ENCODE measurements around the gene ZNF775. TPM values are rescaled to one million over a fixed set of nuclear protein-coding genes. Genes with fewer than 3 reads are reported as not detected.

ZNF775 gene
- total and polyA plus RNA-seq, 2 of the 13 experiments (the other 11 are each of a cell fraction or from before 2014, with no cell fraction given), result 3.1 to 3.2 TPM

GRCh38 chr7:150335774-150336112, 43.4 kb upstream of the ZNF775 start:
- POLR2A ChIA-PET, result interaction anchor here (1.5 to 2.4 kb wide), 3 partner anchors 11 to 53 kb away, joined by 4 to 9 read pairs (median 5); partner anchors contain the start of genes ACTR3C and LRRC61
- peaks cover 18% of the 10 kb centered on the region for H3K4me1 ChIP-seq (ENCODE audit: insufficient read depth, low read length)
- TF ChIP-seq ZBTB26 (CRISPR knock-in tag; IDR thresholded peaks at IDR 0.05; ENCODE audit: borderline replicate concordance), result no peak
- TF ChIP-seq ZNF354B (CRISPR knock-in tag; IDR thresholded peaks at IDR 0.05), result no peak
- TF ChIP-seq AHR (CRISPR knock-in tag; IDR thresholded peaks at IDR 0.05), result no peak
- TF ChIP-seq ZNF326 (CRISPR knock-in tag; IDR thresholded peaks at IDR 0.05; ENCODE audit: borderline replicate concordance), result no peak
- TF ChIP-seq BCLAF1 (IDR thresholded peaks at IDR 0.05), result no peak
- no peak for TF ChIP-seq MED13 (CRISPR knock-in tag; IDR thresholded peaks at IDR 0.05)
- no peak for TF ChIP-seq NFAT5 (CRISPR knock-in tag; IDR thresholded peaks at IDR 0.05)
- TF ChIP-seq PRDM10 (CRISPR knock-in tag; IDR thresholded peaks at IDR 0.05; ENCODE audit: low read depth), result no peak
- TF ChIP-seq NFE2L1 (CRISPR knock-in tag; IDR thresholded peaks at IDR 0.05; ENCODE audit: borderline replicate concordance), result no peak
- no peaks in the 10 kb centered on the region for H3K9me3 ChIP-seq (ENCODE audit: low read length)
- no peak for ATAC-seq
- H3K79me2 ChIP-seq (ENCODE audit: insufficient read depth, low read length), result no peaks in the 10 kb centered on the region
- H2AFZ ChIP-seq (ENCODE audit: low read length), result no peak overlapping the region
- intact Hi-C loops (cut with micrococcal nuclease; ENCODE audit: unreplicated experiment) (no loop called here), in situ Hi-C loops (cut with HindIII; ENCODE audit: extremely low pct_ligation_motif_present, low pct_unique_long_range_greater_than_20kb) (no loop called here)
- BruUV-seq (replicated peaks), result no TSS peak
- 85% methylated on average over 4 of the region's 6 CpGs for WGBS (ENCODE audit: low lambda C conversion rate)
- no peak for FAIRE-seq
- H4K20me1 ChIP-seq (ENCODE audit: insufficient read depth, low read length), result peaks cover 2% of the 10 kb centered on the region; the same call in 1 of the 2 replicates
- H3K36me3 ChIP-seq (replicated peaks in 1 of 2; ENCODE audit: control insufficient read depth in 1 of 2, insufficient read depth in 2 of 2, low read length in 2 of 2), result peaks cover 8 to 22% of the 10 kb centered on the region in 2 experiments; a peak in 4 of 5 replicates
- no peak overlapping the region for H3K27ac ChIP-seq (ENCODE audit: extremely low read length, insufficient read depth, low read length)
- no peak overlapping the region for H3K4me3 ChIP-seq (replicated peaks in 1 of 3; ENCODE audit: insufficient read depth in 1 of 3, low read depth in 2 of 3, low read length in 3 of 3)
- H3K27me3 ChIP-seq (ENCODE audit: control insufficient read depth in 1 of 2, insufficient read depth in 2 of 2, low read length in 2 of 2), result no peaks in the 10 kb centered on the region
- no peak overlapping the region for H3K9ac ChIP-seq (ENCODE audit: insufficient read depth, low read depth, low read length)
- DNase-seq (ENCODE audit: low spot score), result no peak
- H3K4me2 ChIP-seq (ENCODE audit: low read depth, low read length), result no peak overlapping the region
- CTCF ChIA-PET (ENCODE audit: low intra/inter-chr PET ratio, low total read pairs), result no interaction called here
